GM13976 (cell line): ENCODE results near the gene MLLT10.

Experiments
- DNase-seq: peaks from one replicate; pipeline ENCODE4 v3.0.0; 2012; ENCODE audit warnings: low spot score
- CTCF ChIP-seq: IDR thresholded peaks from 2 replicates; pipeline ENCODE4 v1.5.1; 2012; ENCODE audit warnings: borderline replicate concordance, mild to moderate bottlenecking; ENCODE audit not compliant: insufficient read depth; ENCODE audit errors: extremely low read depth, missing control alignments, control extremely low read depth
- in situ Hi-C: fragments of 300-500 bp; cut with MboI; formaldehyde crosslinking; loops from one replicate; pipeline ENCODE4 v1.12.0; 2022; ENCODE audit warnings: low sequenced_read_pairs, mixed read lengths, inconsistent platforms; ENCODE audit not compliant: unreplicated experiment

The MLLT10 gene

DNA sequence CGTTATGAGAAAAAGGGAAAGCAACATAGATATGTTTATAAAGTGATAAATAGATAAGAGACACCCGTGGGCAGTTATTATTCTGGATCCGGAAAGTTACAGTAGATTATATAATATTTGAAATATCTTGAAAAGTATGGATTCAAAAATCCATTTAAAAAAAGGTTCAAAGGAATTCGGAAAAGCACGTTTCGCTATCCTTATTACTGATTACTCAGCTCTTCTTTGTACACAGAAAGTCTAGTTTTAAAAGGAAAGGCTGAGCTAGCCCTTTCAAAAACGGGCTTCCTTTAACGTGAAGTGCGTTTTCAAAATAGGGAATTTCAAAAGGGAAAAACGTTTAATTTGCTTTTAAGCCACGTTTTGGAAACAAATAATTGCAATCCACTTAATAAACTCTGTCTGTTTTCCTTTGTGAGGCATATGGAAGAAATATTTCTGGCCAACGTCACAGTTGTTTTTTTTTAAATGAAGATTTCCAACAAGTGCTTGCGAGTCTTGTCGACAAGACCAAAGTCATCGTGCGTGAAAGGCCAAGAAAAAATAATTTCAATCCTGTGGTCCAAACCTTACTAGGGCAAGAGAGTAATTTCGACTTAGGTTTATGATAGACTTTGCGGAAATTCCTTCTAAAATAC, 6.3 kb upstream of the MLLT10 start:
- in situ Hi-C loops: no loop called here
- no peak for DNase-seq
- no peak for TF ChIP-seq CTCF

GRCh38 chr10:21528236-21529031, 5.6 kb upstream of the MLLT10 start:
- in situ Hi-C loops: no loop called here
- TF ChIP-seq CTCF: no peak
- DNase-seq: no peak

GRCh38 chr10:21529032-21529910, 4.8 kb upstream of the MLLT10 start:
- DNase-seq: no peak
- no peak for TF ChIP-seq CTCF
- in situ Hi-C loops: no loop called here

DNA sequence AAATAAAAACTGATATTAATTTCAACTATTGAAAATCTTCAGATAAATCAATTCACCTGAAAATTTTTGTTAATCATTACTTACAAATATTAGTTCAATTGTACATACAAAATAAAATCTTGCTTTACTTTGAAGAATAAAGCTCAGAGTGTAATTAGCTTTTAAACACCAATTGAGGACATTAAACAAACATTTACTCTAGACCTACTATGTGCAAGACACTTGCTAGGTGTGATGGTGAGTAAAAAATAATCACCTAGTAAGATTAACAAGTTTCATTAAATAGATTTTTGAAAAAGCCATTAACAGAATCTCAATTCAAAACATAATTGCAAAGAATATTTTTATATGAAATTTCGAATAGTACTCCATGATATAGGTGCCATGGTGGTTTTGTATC, 3.9 kb upstream of the MLLT10 start:
- TF ChIP-seq CTCF: no peak
- in situ Hi-C loops: no loop called here
- no peak for DNase-seq

DNA sequence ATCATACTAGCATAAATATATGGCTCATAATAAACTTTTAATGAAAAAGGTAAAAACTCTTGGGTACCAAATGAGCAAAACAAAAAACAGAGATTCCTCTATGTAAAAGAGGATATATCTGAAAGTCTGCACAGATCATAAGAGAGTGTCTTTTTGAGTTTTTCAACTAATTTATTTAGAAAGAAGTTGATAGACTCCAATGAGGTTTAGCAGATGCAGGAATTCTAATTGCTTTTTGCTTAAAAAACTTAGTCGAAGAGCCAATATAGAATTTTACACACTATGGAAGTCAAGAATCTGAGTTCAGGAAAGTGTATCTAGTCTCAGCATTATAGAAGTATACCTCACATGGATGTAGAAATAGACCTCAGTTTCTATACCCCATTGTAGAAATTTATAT, 3.4 kb upstream of the MLLT10 start:
- no peak for TF ChIP-seq CTCF
- no peak for DNase-seq
- in situ Hi-C loops: no loop called here

GRCh38 chr10:21531164-21531563, 2.9 kb upstream of the MLLT10 start:
- in situ Hi-C loops: no loop called here
- TF ChIP-seq CTCF: no peak

More at GRCh38 chr10:21531164-21531563, 2.9 kb upstream of the MLLT10 start:
- no peak for DNase-seq
